ENCODE measurements around the gene MAP4K5. TPM values are rescaled to one million over a fixed set of nuclear protein-coding genes. Genes with fewer than 3 reads are reported as not detected.

The MAP4K5 gene
- total and polyA plus RNA-seq, 2 of the 4 experiments (the other 2 are of a cell fraction): 33.1 to 46.1 TPM

- H3K4me2 ChIP-seq (ENCODE audit: low read depth, low read length): no peak overlapping the region
- intact Hi-C loops (cut with micrococcal nuclease): no loop called here
- no peak overlapping the region for H3K4ac ChIP-seq (ENCODE audit: low read depth, low read length)
- H2BK120ac ChIP-seq (ENCODE audit: low read depth, low read length): no peak overlapping the region
- no TSS peak for BruUV-seq (replicated peaks)
- TF ChIP-seq MAFK (IDR thresholded peaks at IDR 0.05; ENCODE audit: low read depth, low read length) (no peak), BHLHE40 (IDR thresholded peaks at IDR 0.05; ENCODE audit: low read depth, low read length) (no peak), CHD1 (IDR thresholded peaks at IDR 0.05; ENCODE audit: low read depth, low read length) (no peak), RCOR1 (IDR thresholded peaks at IDR 0.05; ENCODE audit: insufficient replicate concordance, low read length) (no peak), USF2 (IDR thresholded peaks at IDR 0.05; ENCODE audit: low read depth, low read length) (no peak), FOS (IDR thresholded peaks at IDR 0.05; ENCODE audit: low read depth, low read length) (no peak), CEBPB (IDR thresholded peaks at IDR 0.05; ENCODE audit: low read depth, low read length) (no peak), CTCF (conservative IDR thresholded peaks at IDR 0.05; ENCODE audit: low read depth, low read length) (no peak), SMC3 (IDR thresholded peaks at IDR 0.05; ENCODE audit: low read depth, low read length) (no peak), NFE2L2 (IDR thresholded peaks at IDR 0.05; ENCODE audit: low read depth, low read length) (no peak), POLR2A (IDR thresholded peaks at IDR 0.05; ENCODE audit: low read depth, low read length) (no peak), MXI1 (IDR thresholded peaks at IDR 0.05; ENCODE audit: borderline replicate concordance, low read depth, low read length) (no peak), MAZ (IDR thresholded peaks at IDR 0.05; ENCODE audit: borderline replicate concordance, low read depth, low read length) (no peak), RFX5 (IDR thresholded peaks at IDR 0.05; ENCODE audit: low read depth, low read length) (no peak), ELK1 (IDR thresholded peaks at IDR 0.05; ENCODE audit: borderline replicate concordance, low read depth, low read length) (no peak), RAD21 (IDR thresholded peaks at IDR 0.05; ENCODE audit: low read length) (no peak)
- in situ Hi-C loops (cut with MboI; ENCODE audit: low sequenced_read_pairs): no loop called here
- no peak overlapping the region for H4K8ac ChIP-seq (ENCODE audit: low read depth in 2 of 2, low read length in 2 of 2)
- no peaks in the 10 kb centered on the region for H3K79me1 ChIP-seq (ENCODE audit: low read depth in 1 of 2, low read length in 2 of 2)
- H3K9ac ChIP-seq (ENCODE audit: low read depth, low read length): no peak overlapping the region
- no peak overlapping the region for H2AK9ac ChIP-seq (replicated peaks; ENCODE audit: low read depth, low read length, poor library complexity)
- no peak overlapping the region for H3K18ac ChIP-seq (ENCODE audit: low read depth, low read length)
- ATAC-seq (ENCODE audit: low read depth) (no peak), DNase-seq (no peak)
- WGBS, 2 experiments (ENCODE audit: extremely low coverage in 2 of 2, insufficient read length in 1 of 2): no CpG with 5 or more reads among the region's 3 CpGs
- no peak overlapping the region for H4K5ac ChIP-seq (ENCODE audit: low read depth, low read length)
- no peak overlapping the region for H4K91ac ChIP-seq (ENCODE audit: insufficient read depth, low read depth, low read length)
- no peak overlapping the region for H2BK20ac ChIP-seq (ENCODE audit: low read depth, low read length)
- no peak overlapping the region for H3K56ac ChIP-seq (ENCODE audit: extremely low read depth, insufficient read depth, low read length)
- H3K23ac ChIP-seq (ENCODE audit: low read depth, low read length): no peak overlapping the region
- no peak overlapping the region for H2AFZ ChIP-seq (replicated peaks; ENCODE audit: low read length, poor library complexity)
- H2AK5ac ChIP-seq (ENCODE audit: low read depth, low read length): no peak overlapping the region
- POLR2A ChIA-PET (ENCODE audit: unreplicated experiment): no interaction called here
- H3K27ac ChIP-seq (ENCODE audit: insufficient read depth, low read length): no peak overlapping the region
- no peaks in the 10 kb centered on the region for H3K9me1 ChIP-seq (ENCODE audit: insufficient read depth, low read length)
- no peaks in the 10 kb centered on the region for H4K20me1 ChIP-seq (ENCODE audit: insufficient read depth, low read length)
- H3K4me3 ChIP-seq (ENCODE audit: insufficient read depth, low read depth, low read length): no peak overlapping the region
- H2BK5ac ChIP-seq (ENCODE audit: low read depth, low read length, poor library complexity, severe bottlenecking): no peak overlapping the region
- H3K36me3 ChIP-seq (ENCODE audit: control insufficient read depth, insufficient read depth, low read length): no peaks in the 10 kb centered on the region; the same call in 1 of the 2 replicates
- H3K4me1 ChIP-seq (ENCODE audit: control insufficient read depth, insufficient read depth, low read length): no peaks in the 10 kb centered on the region
- no peak overlapping the region for H2BK15ac ChIP-seq (ENCODE audit: low read depth, low read length)
- no peaks in the 10 kb centered on the region for H3K9me3 ChIP-seq (ENCODE audit: control insufficient read depth, insufficient read depth, low read length)
- CTCF ChIA-PET: no interaction called here
- dilution Hi-C loops (cut with HindIII; ENCODE audit: low sequenced_read_pairs, unreplicated experiment): no loop called here
- no peaks in the 10 kb centered on the region for H3K27me3 ChIP-seq (ENCODE audit: control insufficient read depth, insufficient read depth, low read length)
- no peak overlapping the region for H3K14ac ChIP-seq (replicated peaks; ENCODE audit: low read depth, low read length)
Observed at GRCh38 chr14:50373959-50374358, 158.4 kb downstream of the MAP4K5 start.

Data from IMR-90 (cell line).